Measurements from ENCODE around the gene ENPP5. TPM values are rescaled to one million over a fixed set of nuclear protein-coding genes. Genes with fewer than 3 reads are reported as not detected.
"Not testable (repeated sequence)": the region's sequence is repeated elsewhere in the genome, so short reads cannot be mapped to it uniquely, and the experiment has no call there.

ENPP5 gene
- total RNA-seq, 1 donor from 2014 or later, result 0.26 TPM

DNA sequence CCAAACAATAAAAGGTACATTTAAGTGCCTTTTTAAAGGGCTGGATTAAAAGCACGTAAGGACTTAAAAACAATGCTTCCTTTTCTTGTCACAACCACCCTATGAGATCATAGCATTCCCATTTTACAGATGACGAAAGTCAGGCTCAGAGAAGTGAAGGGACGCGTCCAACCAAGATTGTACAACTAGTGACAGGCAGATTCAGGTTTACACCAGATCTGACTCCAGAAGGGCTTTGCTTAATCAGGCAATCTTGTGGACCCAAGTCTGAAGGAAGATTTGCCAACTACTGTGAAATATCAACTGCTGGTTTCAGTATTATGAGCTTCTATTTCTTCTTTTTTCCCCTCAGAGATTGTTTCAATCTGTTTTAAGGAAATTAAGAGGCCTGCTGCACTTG, 40.1 kb downstream of the ENPP5 start:
- H3K36me3 ChIP-seq (ENCODE audit: control insufficient read depth, insufficient read depth, low read length), result no peaks in the 10 kb centered on the region
- TF ChIP-seq, protein P1, sequence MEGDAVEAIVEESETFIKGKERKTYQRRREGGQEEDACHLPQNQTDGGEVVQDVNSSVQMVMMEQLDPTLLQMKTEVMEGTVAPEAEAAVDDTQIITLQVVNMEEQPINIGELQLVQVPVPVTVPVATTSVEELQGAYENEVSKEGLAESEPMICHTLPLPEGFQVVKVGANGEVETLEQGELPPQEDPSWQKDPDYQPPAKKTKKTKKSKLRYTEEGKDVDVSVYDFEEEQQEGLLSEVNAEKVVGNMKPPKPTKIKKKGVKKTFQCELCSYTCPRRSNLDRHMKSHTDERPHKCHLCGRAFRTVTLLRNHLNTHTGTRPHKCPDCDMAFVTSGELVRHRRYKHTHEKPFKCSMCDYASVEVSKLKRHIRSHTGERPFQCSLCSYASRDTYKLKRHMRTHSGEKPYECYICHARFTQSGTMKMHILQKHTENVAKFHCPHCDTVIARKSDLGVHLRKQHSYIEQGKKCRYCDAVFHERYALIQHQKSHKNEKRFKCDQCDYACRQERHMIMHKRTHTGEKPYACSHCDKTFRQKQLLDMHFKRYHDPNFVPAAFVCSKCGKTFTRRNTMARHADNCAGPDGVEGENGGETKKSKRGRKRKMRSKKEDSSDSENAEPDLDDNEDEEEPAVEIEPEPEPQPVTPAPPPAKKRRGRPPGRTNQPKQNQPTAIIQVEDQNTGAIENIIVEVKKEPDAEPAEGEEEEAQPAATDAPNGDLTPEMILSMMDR (IDR thresholded peaks at IDR 0.05; ENCODE audit: insufficient read depth, low read length, severe bottlenecking), result no peak
- no peak for FAIRE-seq
- DNase-seq (ENCODE audit: low read depth), result no peak
- no peak overlapping the region for H3K4me3 ChIP-seq (ENCODE audit: low read depth, low read length)
- H3K27me3 ChIP-seq (ENCODE audit: control insufficient read depth, insufficient read depth, low read length), result peaks cover 5% of the 10 kb centered on the region

DNA sequence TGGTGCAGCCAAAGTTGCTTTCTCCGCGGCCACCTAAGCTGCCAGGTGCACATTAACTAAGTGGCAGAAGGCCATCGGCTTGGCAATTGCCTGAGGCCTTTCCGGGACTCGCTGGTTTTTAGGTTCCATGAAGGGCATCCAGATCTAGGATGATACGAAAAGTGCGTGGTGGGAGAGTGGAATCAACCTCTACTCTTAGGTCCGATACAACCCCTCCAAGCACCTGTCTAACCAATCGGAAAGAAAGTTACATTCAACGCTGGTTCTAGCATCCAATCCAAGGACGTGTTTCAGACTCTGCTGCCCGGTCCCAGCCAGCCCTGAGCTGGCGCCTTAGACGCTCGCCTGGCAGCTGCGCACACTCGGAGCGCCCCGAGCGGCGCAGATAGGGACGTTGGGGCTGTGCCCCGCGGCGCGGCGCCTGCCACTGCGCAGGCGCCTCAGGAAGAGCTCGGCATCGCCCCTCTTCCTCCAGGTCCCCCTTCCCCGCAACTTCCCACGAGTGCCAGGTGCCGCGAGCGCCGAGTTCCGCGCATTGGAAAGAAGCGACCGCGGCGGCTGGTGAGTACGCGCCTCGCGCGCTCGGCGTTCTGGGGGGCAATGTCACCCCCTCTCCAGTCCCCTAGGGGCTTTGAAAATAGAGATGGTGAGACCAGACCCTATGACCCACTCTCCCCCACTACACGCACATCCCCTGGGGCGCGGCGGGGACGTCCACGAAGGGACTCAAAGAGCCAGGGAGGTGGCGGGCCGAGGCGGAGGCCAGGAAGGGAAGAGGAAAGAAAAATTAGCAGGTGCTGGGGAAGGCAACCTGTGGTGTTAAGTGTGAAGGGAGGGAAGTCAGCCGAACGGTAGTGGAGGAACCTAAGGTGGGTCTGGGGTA, 40.9 kb downstream of the ENPP5 start, which contains the start of gene ENPP4:
Gene ENPP4, plus strand, starts transcription at position 361 of the 883 bp plus-strand sequence. CDS start 9,595 bp downstream, outside the sequence.
- no peak for FAIRE-seq
- DNase-seq (ENCODE audit: low read depth), result peak; percentile 78
- peak within 1 kb of the TSS; percentile 39 for H3K4me3 ChIP-seq (ENCODE audit: low read depth, low read length)
- peaks cover 5% of the 10 kb centered on the region for H3K27me3 ChIP-seq (ENCODE audit: control insufficient read depth, insufficient read depth, low read length)
- TF ChIP-seq, protein P1 (IDR thresholded peaks at IDR 0.05; ENCODE audit: insufficient read depth, low read length, severe bottlenecking), result no peak
- no peaks in the 10 kb centered on the region for H3K36me3 ChIP-seq (ENCODE audit: control insufficient read depth, insufficient read depth, low read length)

DNA sequence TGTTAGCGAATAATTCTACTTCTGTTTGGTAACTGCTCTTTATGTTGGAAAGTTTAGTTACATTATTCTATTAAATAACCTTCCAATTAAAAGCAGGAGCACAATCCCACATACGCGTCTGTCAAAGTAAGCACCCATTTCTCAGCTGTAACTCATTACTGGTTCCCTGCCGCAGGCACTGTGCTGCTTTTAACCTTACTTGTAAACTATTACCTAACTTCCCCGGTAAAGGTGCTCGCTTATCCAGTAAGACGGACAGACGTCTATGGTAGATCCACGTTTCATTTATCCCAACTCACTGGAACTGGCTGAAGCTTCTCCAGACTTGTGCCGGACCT, 41.5 kb downstream of the ENPP5 start:
- TF ChIP-seq, protein P1 (IDR thresholded peaks at IDR 0.05; ENCODE audit: insufficient read depth, low read length, severe bottlenecking), result no peak
- Histone ChIP-seq H3K4me3 (ENCODE audit: low read depth, low read length) (peak overlapping the region; percentile 39), H3K36me3 (ENCODE audit: control insufficient read depth, insufficient read depth, low read length) (no peaks in the 10 kb centered on the region), H3K27me3 (ENCODE audit: control insufficient read depth, insufficient read depth, low read length) (peaks cover 5% of the 10 kb centered on the region)
- peak; percentile 30 for DNase-seq (ENCODE audit: low read depth)
- no peak for FAIRE-seq

DNA sequence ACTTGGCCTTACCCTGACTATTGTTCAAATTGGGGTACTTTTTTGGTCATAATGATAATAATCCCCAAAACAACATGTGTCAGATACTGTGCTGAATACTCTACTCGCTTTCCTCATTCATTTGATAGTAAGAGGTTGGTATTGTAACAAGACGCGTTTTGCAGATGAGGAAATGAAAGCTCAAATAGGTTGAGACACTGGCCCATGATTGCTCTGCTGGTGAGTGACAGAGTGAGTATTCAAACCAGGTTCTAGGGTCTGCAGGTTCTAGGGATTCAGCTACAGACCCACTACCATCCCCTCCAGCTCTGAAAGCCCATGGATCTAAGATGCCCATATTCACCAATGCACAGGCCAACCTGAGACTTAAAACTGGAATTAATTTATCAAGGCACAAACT, 42.3 kb downstream of the ENPP5 start:
- peaks cover 5% of the 10 kb centered on the region for H3K27me3 ChIP-seq (ENCODE audit: control insufficient read depth, insufficient read depth, low read length)
- FAIRE-seq (no peak), DNase-seq (ENCODE audit: low read depth) (no peak)
- TF ChIP-seq, protein P1 (IDR thresholded peaks at IDR 0.05; ENCODE audit: insufficient read depth, low read length, severe bottlenecking), result no peak
- no peaks in the 10 kb centered on the region for H3K36me3 ChIP-seq (ENCODE audit: control insufficient read depth, insufficient read depth, low read length)
- H3K4me3 ChIP-seq (ENCODE audit: low read depth, low read length), result no peak overlapping the region

DNA sequence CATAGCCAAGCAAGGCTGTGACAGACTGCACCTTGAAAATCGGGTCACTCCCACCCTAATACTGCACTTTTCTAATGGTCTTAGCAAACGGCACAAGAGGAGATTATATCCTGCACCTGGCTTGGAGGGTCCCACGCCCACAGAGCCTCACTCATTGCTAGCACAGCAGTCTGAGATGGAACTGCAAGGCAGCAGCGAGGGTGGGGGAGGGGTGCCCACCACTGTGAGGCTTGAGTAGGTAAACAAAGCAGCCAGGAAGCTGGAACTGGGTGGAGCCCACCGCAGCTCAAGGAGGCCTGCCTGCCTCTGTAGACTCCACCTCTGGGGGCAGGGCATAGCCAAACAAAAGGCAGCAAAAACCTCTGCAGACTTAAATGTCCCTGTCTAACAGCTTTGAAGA, 51.1 kb downstream of the ENPP5 start:
- not testable (repeated sequence) for H3K4me3 ChIP-seq (ENCODE audit: low read depth, low read length); H3K36me3 ChIP-seq (ENCODE audit: control insufficient read depth, insufficient read depth, low read length); FAIRE-seq; DNase-seq (ENCODE audit: low read depth); H3K27me3 ChIP-seq (ENCODE audit: control insufficient read depth, insufficient read depth, low read length)

DNA sequence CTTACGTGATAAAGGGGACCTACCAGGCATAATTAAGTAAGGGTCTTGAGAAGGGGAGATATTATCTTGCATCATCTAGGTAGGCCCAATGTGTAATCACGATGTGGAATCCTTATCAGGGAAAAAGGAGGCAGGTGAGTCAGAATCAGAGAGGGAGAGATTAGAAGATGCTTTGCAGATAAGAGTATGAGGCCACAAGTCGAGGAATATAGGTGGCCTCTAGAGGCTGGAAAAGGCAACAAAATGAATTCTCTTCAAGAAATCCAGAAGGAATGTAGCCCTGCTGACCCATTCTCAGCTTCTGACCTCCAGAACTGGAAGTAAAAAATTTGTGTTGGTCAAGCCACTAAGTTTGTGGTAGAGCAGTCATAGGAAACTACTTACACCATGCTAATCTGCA, 51.9 kb downstream of the ENPP5 start:
- H3K27me3 ChIP-seq (ENCODE audit: control insufficient read depth, insufficient read depth, low read length), result no peaks in the 10 kb centered on the region
- TF ChIP-seq, protein P1 (IDR thresholded peaks at IDR 0.05; ENCODE audit: insufficient read depth, low read length, severe bottlenecking), result no peak
- FAIRE-seq (no peak), DNase-seq (ENCODE audit: low read depth) (no peak)
- no peak overlapping the region for H3K4me3 ChIP-seq (ENCODE audit: low read depth, low read length)
- no peaks in the 10 kb centered on the region for H3K36me3 ChIP-seq (ENCODE audit: control insufficient read depth, insufficient read depth, low read length)

Measured in bronchial epithelial cell (primary cell).